Ramos (cell line): ENCODE measurements around the gene METTL26.

Experiments
- in situ Hi-C: fragments of 300-500 bp; cut with MboI; formaldehyde crosslinking; loops from one replicate; pipeline ENCODE4 v1.14.3; 2022; ENCODE audit warnings: low sequenced_read_pairs; ENCODE audit not compliant: unreplicated experiment

Gene METTL26

GRCh38 chr16:586645-587590, 49.2 kb downstream of the METTL26 start:
- in situ Hi-C loops = no loop called here

GRCh38 chr16:586047-586644, 50.0 kb downstream of the METTL26 start:
- in situ Hi-C loops = no loop called here

- in situ Hi-C loops = no loop called here
Measured at GRCh38 chr16:585351-585750, 50.8 kb downstream of the METTL26 start.
